HCT116 (cell line): ENCODE results near the gene TMEM150C. TPM values are rescaled to one million over a fixed set of nuclear protein-coding genes. Genes with fewer than 3 reads are reported as not detected.
A peak's percentile ranks its signal among the peaks of the same experiment; 100 is the strongest.

Experiments used
- ATAC-seq: fragments of 200-7000 bp; cut with Tn5 transposase; 2 replicates; pipeline ENCODE4 v1.9.1; 2020; ENCODE audit warnings: mild to moderate bottlenecking, moderate library complexity
- BruUV-seq: library from RNA; stranded (reverse); fragments of 400-500 nt; replicated peaks from 2 replicates; lab custom pipeline; 2021; lab: Mats Ljungman, UMichigan
- CTCF ChIA-PET: fragments of 300-600 bp; sonication (Branson Sonifier 250); formaldehyde crosslinking; loops from one replicate; lab custom pipeline; 2021; ENCODE audit warnings: antibody characterized with exemption; lab: Charles Lee
- POLR2A ChIA-PET: fragments of 300-600, 350-600 bp; sonication (Branson Sonifier 250); formaldehyde crosslinking; loops from one replicate; lab custom pipeline; 2021; ENCODE audit warnings: antibody characterized with exemption; lab: Charles Lee
- RAD21 ChIA-PET, 2 experiments: fragments of 300-600 bp; sonication (Branson Sonifier 250); formaldehyde crosslinking; loops; one replicate each; lab custom pipeline; 2023; ENCODE audit warnings: low total read pairs in 2 of 2; ENCODE audit not compliant: uncharacterized antibody in 2 of 2, unreplicated experiment in 2 of 2, low non-redundant PET in 1 of 2; lab: Charles Lee
- DNase-seq: peaks from one replicate; pipeline ENCODE4 v3.0.0-alpha.2; 2010; ENCODE audit warnings: low read depth, low spot score
- H2AFZ ChIP-seq: fragments of 200-600 bp; shearing (Covaris generic), sonication (generic); 2 replicates; pipeline ENCODE4 v1.6.1; 2017; ENCODE audit warnings: low read depth, mixed run types, mixed read lengths, antibody characterized with exemption, low read length; ENCODE audit not compliant: poor library complexity, severe bottlenecking
- H3K27ac ChIP-seq: 2 replicates; pipeline ENCODE4 v1.5.1; 2012; ENCODE audit warnings: low read depth, low read length
- H3K27me3 ChIP-seq: fragments of 200-600 bp; sonication (generic); 2 replicates; pipeline ENCODE4 v1.6.1; 2016; ENCODE audit warnings: mixed run types, low read length, mixed read lengths; ENCODE audit not compliant: insufficient read depth
- H3K36me3 ChIP-seq, 2 experiments: fragments of 200-500 bp in 1 of 2; fragments of 200-600 bp in 1 of 2; sonication (Bioruptor generic) in 1 of 2; sonication (generic) in 1 of 2; 2 replicates each; pipeline versions ENCODE4 v1.5.1 to v1.6.1; 2014 to 2016; ENCODE audit warnings: low read length in 2 of 2, inconsistent platforms in 1 of 2, mixed read lengths in 1 of 2, mixed run types in 1 of 2; ENCODE audit not compliant: insufficient read depth in 2 of 2, control insufficient read depth in 1 of 2
- H3K4me1 ChIP-seq, 2 experiments: fragments of 200-600 bp in 1 of 2; sonication (generic) in 1 of 2; 2 replicates each; pipeline versions ENCODE4 v1.5.1 to v1.6.1; 2012 to 2017; ENCODE audit warnings: low read length in 2 of 2, inconsistent platforms in 1 of 2, mild to moderate bottlenecking in 1 of 2, mixed read lengths in 1 of 2, mixed run types in 1 of 2, moderate library complexity in 1 of 2; ENCODE audit not compliant: insufficient read depth in 2 of 2, control insufficient read depth in 1 of 2
- H3K4me2 ChIP-seq: fragments of 200-600 bp; sonication (generic); 2 replicates; pipeline ENCODE4 v1.6.1; 2017; ENCODE audit warnings: mixed run types, low read length, mixed read lengths
- H3K4me3 ChIP-seq, 2 experiments: fragments of 200-600 bp in 1 of 2; sonication (generic) in 1 of 2; replicated peaks in 1 of 2; 2 replicates each; pipeline ENCODE4 v1.5.1; 2011 to 2016; ENCODE audit warnings: low read length in 2 of 2, control low read depth in 1 of 2, low read depth in 1 of 2, mild to moderate bottlenecking in 1 of 2, mixed read lengths in 1 of 2, mixed run types in 1 of 2
- H3K79me2 ChIP-seq: fragments of 200-600 bp; sonication (generic); 2 replicates; pipeline ENCODE4 v1.6.1; 2017; ENCODE audit warnings: mild to moderate bottlenecking, mixed run types, low read length, moderate library complexity, mixed read lengths; ENCODE audit not compliant: insufficient read depth
- H3K9ac ChIP-seq: fragments of 200-600 bp; sonication (generic); 2 replicates; pipeline ENCODE4 v1.6.1; 2016; ENCODE audit warnings: low read length, mixed read lengths
- H3K9me2 ChIP-seq: fragments of 200-600 bp; sonication (generic), shearing (Covaris generic); 2 replicates; pipeline ENCODE4 v1.6.1; 2017; ENCODE audit warnings: mixed run types, mild to moderate bottlenecking, moderate library complexity; ENCODE audit not compliant: insufficient read depth
- H3K9me3 ChIP-seq, 2 experiments: fragments of 200-500 bp in 1 of 2; fragments of 200-600 bp in 1 of 2; sonication (Bioruptor generic) in 1 of 2; sonication (generic) in 1 of 2; 2 replicates each; pipeline ENCODE4 v1.6.1; 2014 to 2017; ENCODE audit warnings: low read length in 2 of 2, mixed read lengths in 2 of 2, inconsistent platforms in 1 of 2, low read depth in 1 of 2, mild to moderate bottlenecking in 1 of 2, mixed run types in 1 of 2, moderate library complexity in 1 of 2; ENCODE audit not compliant: control insufficient read depth in 1 of 2, insufficient read depth in 1 of 2
- H4K20me1 ChIP-seq: fragments of 200-600 bp; sonication (generic), shearing (Covaris generic); 2 replicates; pipeline ENCODE4 v1.6.1; 2017; ENCODE audit warnings: mixed run types, mild to moderate bottlenecking, moderate library complexity; ENCODE audit not compliant: insufficient read depth
- RAD21 ChIP-seq: IDR thresholded peaks from 2 replicates; pipeline ENCODE4 v1.6.1; 2012; ENCODE audit warnings: low read depth, mild to moderate bottlenecking
- ZNF274 ChIP-seq: fragments of 200-500 bp; sonication (Bioruptor generic); IDR thresholded peaks from 2 replicates; pipeline ENCODE4 v1.6.1; 2014; ENCODE audit warnings: mild to moderate bottlenecking, low read depth, low read length, inconsistent platforms
- intact Hi-C: fragments of 100-400 bp; cut with micrococcal nuclease; formaldehyde crosslinking; loops from 2 replicates; pipeline ENCODE4 v1.10.0; 2022
- total RNA-seq: library from RNA; stranded (reverse); gene quantifications from one replicate; pipeline ENCODE4 v1.2.1, GENCODE V29; 2021; ENCODE audit not compliant: unreplicated experiment
- TF ChIP-seq, protein P1 (sequence below), 3 experiments: fragments of 200-600 bp in 1 of 3; sonication (generic) in 1 of 3; IDR thresholded peaks in 2 of 3; conservative IDR thresholded peaks in 1 of 3; 2 replicates each; pipeline ENCODE4 v1.5.1; 2012 to 2017; ENCODE audit warnings: low read depth in 2 of 3, low read length in 2 of 3, antibody characterized with exemption in 1 of 3, borderline replicate concordance in 1 of 3, control low read depth in 1 of 3, mild to moderate bottlenecking in 1 of 3, mixed read lengths in 1 of 3, mixed run types in 1 of 3, moderate library complexity in 1 of 3; ENCODE audit not compliant: insufficient read depth in 1 of 3
- TF ChIP-seq, protein P2 (sequence below): IDR thresholded peaks from 2 replicates; pipeline ENCODE4 v1.6.1; 2012; ENCODE audit warnings: low read depth

Gene TMEM150C
- total RNA-seq, 1 experiment from 2014 or later = 1.2 TPM

DNA sequence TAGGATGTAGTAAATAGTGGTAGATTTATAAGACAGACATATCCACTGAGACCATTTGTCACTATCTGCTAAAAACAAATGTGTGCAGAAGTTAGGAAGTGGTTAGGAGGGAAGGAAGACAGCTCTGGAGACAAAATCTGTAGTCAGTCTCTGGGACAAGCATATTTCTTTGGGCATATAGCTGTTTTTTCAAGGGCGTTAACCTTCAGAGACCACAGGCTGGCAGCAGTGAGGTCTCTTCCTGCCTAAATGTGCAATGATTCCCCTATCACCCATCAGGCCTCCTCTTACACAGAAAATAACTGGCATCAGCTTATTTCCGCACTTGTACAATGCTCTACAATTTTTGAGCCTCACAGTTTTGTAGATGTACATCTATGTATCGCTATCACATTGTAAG is 6.5 kb downstream of the TMEM150C start:
- ChIA-PET POLR2A (no interaction called here), RAD21 (no interaction called here), CTCF (interaction anchor here (0.7 to 2.2 kb wide), 3 partner anchors 23 to 184 kb away, joined by 3 to 8 read pairs (median 3); no protein-coding TSS in a partner anchor)
- TF ChIP-seq, protein P1, sequence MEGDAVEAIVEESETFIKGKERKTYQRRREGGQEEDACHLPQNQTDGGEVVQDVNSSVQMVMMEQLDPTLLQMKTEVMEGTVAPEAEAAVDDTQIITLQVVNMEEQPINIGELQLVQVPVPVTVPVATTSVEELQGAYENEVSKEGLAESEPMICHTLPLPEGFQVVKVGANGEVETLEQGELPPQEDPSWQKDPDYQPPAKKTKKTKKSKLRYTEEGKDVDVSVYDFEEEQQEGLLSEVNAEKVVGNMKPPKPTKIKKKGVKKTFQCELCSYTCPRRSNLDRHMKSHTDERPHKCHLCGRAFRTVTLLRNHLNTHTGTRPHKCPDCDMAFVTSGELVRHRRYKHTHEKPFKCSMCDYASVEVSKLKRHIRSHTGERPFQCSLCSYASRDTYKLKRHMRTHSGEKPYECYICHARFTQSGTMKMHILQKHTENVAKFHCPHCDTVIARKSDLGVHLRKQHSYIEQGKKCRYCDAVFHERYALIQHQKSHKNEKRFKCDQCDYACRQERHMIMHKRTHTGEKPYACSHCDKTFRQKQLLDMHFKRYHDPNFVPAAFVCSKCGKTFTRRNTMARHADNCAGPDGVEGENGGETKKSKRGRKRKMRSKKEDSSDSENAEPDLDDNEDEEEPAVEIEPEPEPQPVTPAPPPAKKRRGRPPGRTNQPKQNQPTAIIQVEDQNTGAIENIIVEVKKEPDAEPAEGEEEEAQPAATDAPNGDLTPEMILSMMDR (IDR thresholded peaks at IDR 0.05 in 2 of 3, conservative IDR thresholded peaks at IDR 0.05 in 1 of 3; ENCODE audit: borderline replicate concordance in 1 of 3, insufficient read depth in 1 of 3, low read depth in 2 of 3, low read length in 2 of 3) = peak in 2 of 3 experiments; percentile 26 to 30; a peak in 1 of 6 replicates
- TF ChIP-seq, protein P2, sequence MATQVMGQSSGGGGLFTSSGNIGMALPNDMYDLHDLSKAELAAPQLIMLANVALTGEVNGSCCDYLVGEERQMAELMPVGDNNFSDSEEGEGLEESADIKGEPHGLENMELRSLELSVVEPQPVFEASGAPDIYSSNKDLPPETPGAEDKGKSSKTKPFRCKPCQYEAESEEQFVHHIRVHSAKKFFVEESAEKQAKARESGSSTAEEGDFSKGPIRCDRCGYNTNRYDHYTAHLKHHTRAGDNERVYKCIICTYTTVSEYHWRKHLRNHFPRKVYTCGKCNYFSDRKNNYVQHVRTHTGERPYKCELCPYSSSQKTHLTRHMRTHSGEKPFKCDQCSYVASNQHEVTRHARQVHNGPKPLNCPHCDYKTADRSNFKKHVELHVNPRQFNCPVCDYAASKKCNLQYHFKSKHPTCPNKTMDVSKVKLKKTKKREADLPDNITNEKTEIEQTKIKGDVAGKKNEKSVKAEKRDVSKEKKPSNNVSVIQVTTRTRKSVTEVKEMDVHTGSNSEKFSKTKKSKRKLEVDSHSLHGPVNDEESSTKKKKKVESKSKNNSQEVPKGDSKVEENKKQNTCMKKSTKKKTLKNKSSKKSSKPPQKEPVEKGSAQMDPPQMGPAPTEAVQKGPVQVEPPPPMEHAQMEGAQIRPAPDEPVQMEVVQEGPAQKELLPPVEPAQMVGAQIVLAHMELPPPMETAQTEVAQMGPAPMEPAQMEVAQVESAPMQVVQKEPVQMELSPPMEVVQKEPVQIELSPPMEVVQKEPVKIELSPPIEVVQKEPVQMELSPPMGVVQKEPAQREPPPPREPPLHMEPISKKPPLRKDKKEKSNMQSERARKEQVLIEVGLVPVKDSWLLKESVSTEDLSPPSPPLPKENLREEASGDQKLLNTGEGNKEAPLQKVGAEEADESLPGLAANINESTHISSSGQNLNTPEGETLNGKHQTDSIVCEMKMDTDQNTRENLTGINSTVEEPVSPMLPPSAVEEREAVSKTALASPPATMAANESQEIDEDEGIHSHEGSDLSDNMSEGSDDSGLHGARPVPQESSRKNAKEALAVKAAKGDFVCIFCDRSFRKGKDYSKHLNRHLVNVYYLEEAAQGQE = no peak
- 0 out of 2 replicates have a peak, but pooled peaks have one; percentile 18 for TF ChIP-seq RAD21
- TF ChIP-seq ZNF274 = no peak
- Histone ChIP-seq H4K20me1 (no peaks in the 10 kb centered on the region), H3K27ac (no peak overlapping the region), H3K36me3 (no peaks in the 10 kb centered on the region), H3K9me3 (no peaks in the 10 kb centered on the region), H3K9me2 (no peaks in the 10 kb centered on the region), H3K9ac (no peak overlapping the region), H3K79me2 (no peaks in the 10 kb centered on the region), H3K27me3 (no peaks in the 10 kb centered on the region), H3K4me3 (no peak overlapping the region), H2AFZ (no peak overlapping the region), H3K4me1 (no peaks in the 10 kb centered on the region), H3K4me2 (no peak overlapping the region)
- no TSS peak for BruUV-seq
- intact Hi-C loops = no loop called here
- DNase-seq = no peak
- ATAC-seq = peak; percentile 79
